ENCODE results near the gene GLYR1.

The GLYR1 gene

DNA sequence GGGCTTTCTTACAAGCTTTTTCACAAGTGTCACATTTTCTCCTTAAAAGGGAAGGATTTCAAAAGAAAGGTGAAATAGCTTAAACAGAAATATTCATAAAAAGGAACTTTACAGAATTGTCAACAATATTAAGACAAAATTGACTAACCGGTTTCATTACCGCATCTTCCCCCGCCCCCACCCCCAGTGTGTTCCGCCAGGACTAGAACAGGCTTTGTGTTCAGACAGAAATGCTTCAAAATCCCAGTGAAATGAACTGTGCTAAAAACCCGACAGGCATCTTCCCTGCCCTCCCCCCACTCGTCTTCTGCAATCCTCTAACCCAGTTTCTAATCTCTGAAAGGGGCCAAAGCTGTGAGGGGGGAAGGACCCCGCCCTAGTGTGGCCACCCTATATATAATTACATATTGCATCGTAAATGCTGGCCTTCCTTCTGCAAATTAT, 43.7 kb downstream of the GLYR1 start:
- peak; percentile 32 for DNase-seq

DNA sequence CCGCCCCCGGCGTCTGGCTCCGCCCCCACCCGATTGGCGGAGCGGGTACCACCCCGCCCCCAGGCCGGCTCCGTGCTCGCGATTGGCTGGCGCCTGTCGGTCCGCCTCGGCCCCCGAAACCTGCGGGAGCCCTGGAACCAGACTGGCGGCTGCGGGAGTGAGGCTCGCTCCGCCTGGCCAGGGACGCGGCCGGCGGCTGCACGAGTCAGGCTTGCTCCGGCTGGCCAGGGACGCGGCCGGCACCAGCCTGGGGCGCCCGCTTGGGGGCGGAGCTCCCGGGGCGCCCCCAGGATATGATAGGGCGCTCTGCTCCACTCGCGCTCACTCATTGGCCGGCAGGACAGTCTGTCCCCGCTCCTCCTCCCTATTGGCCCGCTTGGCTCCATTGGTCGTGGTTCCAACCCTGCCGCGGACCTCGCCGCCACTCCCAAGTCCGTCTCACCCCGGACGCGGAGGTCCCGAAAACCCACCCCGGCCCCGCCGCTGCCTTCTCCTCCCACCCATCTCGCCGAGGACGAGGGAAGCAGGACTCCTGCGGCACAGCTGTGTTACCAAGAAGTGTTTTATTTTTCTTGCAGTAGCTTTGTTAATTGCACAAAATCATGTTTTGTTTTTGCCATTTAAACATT, 44.3 kb downstream of the GLYR1 start:
- DNase-seq, result peak; percentile 97

DNA sequence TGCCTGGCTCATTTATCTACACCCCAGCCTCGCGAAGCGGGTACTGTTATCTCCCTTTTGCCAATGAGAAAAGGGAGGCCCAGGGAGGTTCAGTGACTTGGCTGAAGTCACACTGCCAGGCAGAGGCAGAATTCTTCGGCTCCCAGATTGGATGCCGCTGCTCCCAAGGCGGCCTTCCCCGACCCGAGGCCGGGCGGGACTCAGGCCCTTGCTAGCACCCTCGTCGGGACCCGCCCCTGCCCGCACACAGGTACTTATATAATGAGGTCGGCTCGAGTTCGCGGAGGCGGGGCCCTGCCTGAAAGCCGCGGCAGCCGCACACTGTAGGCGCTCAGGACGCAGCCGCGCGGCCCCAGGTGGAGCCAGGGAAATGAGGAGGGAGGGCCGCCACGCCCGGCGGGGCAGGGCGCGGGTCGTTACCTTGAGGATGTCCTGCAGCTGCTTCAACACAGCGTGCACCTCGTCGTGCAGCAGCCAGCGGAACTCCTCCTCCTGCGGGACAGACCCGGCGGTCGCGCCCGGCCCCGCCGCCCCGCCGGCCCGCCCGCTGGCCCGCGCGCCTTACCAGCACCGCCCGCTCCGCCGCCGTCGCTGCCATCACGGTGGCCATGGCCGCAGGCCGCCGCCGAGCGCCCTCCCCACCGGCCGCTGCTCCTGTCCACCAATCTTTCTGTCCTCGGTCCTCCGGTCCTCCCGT, 45.0 kb downstream of the GLYR1 start, which contains the start of gene ROGDI:
Gene ROGDI, minus strand, starts transcription at position 672 of the 697 bp plus-strand sequence. Its CDS starts 62 bp downstream, at position 610.
- peak; percentile 47 for DNase-seq

DNA sequence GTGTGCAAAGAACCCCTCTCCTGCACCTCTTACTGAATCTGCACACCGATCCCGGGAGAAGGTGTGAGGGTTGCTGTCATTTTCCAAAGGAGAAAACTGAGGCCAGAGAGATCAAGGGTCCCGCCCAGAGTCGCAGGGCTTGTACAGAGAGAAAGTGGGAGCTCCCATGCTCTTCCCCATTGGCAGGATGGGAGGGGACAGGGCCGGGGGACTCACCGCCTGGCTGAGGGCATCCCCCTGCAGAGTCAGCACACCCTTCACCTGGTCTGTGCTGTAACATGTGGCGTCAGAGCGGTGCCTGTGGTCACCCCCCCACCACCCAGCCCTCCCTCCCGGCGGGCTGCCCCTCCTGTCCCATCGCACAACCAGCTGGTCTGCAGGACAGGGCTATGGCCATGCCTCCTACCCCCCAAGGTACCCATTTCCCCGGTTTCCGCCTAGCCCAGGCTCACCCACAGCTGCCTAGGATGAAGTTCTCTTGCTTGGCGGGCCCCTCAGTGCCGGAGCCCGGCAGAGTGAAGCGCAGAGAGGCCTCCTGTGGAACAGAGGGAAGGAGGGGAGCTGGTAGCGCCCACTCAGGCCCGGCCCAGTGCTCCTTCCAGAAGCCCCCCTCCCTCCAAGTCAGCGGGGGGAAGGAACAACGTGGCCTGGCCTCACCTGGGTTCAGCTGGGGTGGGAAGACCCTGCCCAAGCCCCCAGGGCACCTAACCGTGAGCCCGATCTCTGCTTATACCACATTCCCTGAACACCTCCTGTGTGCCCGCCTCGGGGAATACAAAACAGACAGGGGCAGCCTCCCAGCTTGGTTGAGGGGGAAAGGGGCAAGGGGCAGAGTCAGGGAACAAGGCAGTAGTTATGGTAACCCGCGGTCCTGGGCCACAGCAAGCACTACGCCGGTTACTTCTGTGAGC, 45.8 kb downstream of the GLYR1 start:
- no peak for DNase-seq

DNA sequence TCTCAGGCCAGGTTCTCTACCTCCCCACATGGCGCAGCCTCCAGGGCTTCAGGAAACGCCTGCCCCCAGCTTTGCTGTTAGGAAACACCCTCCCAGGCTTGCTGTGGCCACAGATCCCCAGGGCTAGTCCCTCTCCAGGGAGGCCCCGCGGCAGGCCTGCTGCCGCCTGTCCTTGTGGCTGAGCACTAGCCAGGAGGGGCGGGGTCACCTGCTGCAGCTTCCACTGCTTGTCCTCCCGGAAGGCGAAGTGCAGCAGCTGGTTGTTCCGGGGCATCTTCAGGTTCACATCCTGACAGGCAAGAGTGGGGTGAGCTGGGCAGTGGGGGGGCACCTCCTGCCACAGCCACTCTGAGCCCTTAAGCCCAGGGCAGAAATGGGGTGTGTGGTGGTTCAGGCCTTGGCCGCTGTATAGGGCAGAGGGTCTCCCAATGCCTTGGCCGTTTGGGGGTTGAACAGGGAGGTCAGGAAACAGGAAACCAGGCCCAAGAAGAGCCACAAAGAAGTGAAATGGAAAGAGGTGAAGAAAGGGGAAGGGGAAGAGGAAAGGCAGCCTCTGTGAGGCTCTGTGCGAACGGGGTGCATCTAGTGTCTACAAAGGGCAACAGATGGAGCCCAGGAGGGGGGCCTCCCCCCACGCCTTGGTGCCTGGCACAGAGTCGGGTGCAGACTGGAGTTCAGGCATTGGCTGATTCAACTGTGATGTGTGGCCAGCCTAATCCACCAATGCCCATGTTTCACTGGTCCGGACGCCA, 46.6 kb downstream of the GLYR1 start:
- DNase-seq, result peak; percentile 83

DNA sequence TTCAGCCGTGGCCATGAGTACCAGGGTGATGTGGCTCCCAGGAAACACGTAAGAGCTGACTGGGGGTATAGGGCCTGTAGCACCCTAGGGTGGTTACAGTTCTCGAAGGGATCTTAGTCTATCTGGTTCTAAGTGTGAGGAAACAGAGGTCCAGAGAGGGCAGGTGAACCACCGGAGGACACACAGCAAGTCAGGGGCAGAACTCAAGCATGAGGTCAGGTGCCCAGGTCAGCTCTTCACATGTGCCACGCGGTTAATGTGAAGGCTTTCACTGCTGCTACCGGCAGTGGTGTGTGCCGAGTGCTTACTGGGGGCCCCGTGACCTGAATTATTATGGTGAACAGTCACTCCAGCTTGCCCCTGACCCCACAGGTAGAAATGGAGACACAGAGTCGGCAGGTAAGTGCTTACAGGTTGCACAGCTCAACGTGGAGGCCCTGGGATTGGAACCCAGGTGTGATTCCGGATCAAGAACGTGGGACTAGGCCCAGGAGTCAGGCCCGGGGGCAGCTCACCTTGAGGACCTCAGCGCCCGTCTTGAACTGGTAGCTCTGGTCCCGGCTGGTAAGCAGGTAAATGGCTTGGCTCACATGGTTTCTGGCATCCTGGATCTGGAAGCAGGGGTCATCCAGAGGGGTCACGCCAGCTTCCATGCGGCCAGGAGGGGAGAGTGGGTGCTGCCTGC, 47.8 kb downstream of the GLYR1 start:
- no peak for DNase-seq

DNA sequence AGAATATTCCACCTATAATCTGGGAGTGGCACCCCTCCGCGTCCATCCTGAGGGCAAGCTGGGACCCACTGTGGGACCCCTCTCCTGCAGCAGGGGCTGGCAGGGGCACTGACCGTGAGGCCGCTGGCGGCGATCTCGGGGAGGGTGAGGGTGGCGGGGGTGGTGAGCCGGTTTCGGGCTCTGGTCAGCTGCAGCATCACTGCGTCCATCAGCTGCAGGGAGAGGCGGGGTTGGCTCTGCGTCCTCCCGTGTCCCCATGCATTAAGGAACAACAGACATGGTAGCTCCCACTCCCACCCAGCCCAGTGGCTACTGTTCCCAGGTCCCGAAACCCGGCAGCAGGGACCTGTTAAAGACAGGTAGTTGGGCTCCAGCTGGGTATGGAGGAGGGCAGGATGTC, 48.6 kb downstream of the GLYR1 start:
- no peak for DNase-seq

DNA sequence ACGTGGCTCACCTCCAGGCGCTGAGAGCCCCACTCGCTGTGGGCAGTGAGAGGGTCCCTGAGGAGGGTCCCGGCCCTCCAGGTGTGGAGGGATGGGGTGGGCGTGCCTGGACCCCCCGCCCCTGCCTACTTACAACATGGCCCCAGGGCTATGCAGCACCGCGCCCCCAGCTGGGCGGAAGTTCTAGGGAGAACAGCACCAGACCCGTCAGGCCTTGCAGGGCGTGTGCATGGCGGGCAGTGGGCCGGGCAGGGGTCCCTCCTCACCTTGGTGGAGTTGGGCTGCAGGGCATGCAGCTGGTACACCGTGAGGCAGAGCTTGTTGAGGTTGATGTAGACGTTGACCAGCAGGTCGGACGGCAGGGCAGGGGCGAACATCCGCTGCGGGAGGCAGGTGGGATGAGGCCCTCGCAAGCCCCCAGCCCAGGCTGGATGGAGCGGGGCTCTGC, 49.3 kb downstream of the GLYR1 start:
- DNase-seq, result no peak

DNA sequence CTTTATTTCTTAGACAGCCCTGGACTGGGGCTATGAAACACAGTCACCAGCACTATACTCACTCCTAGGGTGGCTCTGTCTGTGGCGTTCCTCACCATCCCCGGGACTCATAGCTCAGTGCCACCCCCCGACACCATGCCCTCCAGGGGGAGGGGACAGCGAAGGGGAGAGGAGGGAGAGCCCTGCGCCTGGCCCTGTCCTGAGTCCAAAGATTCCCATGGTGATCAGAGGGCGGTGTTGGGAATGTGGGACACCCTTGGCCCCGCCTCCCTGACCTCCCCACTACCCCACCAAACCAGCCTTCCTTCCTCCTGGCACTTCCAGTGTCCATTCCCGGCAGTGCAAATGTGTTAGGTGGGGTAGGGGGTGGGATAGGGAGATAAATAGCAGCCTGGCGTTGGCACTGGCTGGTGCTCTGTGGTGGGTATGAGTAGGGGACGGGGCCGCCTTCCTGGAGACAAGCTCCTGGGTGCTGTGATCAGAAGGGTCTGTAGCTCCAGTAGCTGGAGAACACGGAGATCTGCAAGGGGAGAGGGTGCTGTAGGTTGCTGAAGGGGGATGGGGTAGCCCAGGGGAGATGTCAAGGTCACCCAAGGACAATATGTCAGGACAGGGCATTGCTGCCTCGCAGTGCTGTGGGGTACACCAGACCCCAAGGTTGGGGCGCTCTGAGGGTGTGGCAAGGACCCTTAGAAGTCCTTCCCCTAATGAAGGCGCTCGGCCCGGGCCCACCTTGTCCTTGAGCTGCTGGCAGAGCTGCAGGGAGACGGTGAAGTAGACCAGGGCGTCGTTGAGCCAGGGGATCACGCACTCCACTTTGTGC, 49.9 kb downstream of the GLYR1 start:
- DNase-seq, result no peak

DNA sequence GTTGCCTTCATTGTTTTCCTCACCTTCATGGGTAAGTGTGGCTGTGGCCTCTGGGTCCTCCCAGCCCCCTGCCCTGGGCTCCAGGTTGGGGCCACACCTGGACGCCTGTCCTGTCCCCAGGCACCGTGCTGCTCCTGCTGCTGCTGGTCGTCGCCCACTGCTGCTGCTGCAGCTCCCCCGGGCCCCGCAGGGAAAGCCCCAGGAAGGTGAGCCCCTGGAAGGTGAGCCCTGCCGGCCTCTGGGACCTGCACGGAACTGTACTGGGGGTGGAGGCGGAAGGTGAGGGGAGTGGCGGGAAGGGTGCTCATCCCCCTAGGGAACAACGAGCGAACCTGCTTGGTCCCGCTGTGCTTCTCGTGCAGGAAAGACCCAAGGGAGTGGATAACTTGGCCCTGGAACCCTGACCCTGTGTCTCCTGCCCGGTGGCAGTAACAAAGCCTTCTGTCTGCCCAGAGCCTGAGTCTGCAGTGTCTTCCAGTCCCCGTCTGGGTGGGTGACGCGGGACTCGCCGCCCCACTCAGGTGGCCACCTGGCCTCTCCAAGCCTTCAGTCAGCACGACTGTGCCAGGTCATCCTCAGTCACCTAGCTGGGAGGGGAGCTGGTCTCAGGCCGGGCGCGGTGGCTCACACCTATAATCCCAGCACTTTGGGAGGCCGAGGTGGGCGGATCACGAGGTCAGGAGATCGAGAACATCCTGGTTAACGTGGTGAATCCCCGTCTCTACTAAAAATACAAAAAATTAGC, 51.1 kb downstream of the GLYR1 start:
- no peak for DNase-seq

DNA sequence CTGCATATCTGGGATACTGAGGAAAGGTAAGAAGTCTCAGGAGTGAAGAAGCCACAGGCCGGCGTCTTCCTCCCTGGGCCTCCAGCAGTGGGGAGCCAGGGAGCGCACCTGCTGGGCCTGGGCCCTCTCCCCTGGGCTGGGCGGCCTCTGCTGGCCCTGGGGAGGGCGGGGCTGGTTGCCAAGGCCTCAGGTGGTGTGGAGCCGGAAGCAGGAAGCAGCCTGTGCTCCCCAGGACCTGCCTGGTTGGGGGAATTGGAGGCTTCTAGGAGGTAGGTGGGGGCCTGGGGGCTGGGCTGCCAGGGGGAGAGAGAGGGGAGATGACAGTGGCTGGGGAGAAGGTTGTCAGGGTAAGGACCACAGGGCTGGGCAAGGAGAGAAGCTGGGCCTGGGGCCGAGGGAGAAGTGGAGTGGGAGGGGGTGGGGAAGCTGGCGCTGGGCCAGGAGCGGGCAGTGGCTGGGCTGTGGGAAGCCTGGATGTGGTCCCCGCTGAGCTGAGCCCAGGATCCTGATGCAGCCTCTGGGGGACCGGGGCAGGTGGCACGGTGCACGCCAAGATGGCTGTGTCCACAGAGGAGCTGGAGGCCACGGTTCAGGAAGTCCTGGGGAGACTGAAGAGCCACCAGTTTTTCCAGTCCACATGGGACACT, 51.8 kb downstream of the GLYR1 start, which contains the start of gene SMIM22:
Gene SMIM22, plus strand, starts transcription at position 189 of the 647 bp plus-strand sequence. Its CDS starts 366 bp downstream, at position 555.
- DNase-seq, result no peak

DNA sequence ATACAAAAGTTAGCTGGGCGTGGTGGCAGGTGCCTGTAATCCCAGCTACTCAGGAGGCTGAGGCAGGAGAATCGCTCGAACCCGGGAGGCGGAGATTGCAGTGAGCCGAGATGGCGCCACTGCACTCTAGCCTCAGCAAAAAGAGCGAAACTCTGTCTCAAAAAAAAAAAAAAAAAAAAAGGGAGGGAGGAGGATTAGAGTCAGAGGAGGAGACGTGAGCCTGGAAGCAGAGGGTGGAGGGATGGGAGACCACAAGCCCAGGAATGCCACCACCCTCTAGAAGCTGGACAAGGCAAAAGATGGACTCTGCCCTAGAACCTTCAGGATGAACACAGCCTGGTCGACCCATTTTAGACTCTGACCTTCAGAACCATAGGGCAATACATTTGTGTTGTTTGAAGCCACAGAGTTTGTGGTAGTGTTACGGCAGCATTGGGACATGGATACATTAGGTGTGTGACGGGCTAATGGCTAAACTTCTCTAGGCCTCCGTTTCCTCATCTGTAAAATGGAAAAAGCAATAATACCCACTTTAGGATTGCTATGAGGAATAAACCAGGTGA, 54.1 kb downstream of the GLYR1 start:
- no peak for DNase-seq

DNA sequence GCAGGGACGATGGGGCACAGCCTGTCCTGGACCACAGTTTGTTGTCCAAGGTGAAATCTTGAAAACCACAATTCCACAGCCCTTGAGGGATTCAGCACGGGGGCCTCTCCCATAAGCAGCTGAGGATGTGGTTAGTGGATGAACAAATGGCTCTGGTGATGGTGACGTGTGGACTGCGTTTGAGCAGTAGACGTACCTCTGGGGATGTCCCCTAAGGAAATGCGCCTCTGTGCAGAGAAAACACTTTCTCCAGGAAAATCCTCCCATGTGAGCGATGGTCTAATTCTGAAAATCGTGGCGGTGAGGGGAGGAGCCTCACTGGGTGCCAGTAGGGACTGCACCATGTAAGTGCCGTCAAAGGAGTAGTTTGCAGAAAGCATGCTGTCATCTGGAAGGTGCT, 56.2 kb downstream of the GLYR1 start:
- no peak for DNase-seq

DNA sequence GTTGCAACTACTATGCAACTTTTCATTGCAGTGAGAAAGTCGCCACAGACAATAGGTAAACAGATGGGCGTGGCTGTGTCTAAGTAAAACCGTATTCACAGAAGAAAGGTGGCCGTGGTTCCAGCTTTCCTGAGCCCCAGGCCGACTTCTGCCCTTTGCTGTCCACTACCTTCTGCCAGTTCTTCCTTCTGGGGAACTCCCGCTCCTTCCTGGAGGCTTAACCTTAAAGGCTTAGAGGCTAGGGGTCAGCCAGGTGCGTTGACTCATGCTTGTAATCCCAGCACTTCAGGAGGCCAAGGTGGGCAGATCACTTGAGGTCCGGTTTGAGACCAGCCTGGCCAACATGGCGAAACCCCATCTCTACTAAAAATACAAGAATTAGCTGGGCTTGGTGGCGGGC, 56.8 kb downstream of the GLYR1 start:
- no peak for DNase-seq

DNA sequence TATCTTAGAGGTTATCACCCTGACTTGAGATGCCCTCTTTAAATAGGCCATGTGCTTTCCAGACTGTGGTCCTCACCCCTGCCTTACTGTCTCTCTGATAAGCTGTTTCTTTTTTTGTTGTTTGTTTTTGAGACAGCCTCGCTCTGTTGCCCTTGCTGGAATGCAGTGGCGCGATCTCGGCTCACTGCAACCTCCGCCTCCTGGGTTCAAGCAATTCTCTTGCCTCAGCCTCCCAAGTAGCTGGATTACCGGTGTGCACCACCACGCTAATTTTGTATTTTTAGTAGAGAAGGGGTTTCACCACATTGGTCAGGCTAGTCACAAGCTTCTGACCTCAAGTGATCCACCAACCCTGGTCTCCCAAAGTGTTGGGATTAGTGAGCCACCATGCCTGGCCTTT, 58.2 kb downstream of the GLYR1 start:
- no peak for DNase-seq

DNA sequence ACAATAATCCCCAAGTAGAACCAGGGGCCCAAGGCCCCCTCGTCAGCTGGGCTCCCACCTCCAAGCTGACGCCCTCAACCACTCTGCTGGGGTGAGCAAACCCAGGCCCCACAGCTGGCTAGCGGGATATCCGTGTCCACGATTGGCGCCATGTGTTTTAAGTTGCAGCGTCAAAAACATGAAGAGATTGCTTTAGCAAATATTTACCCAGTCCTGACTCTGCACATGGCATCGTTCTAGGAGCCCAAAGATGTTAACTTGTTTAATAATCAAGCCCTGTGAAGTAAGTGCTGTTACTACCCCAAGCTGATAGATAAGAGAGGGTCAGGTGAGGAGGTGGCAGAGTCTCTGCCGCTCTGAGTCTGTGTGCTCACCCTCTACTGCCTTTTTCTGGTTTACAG, 58.6 kb downstream of the GLYR1 start:
- no peak for DNase-seq

DNA sequence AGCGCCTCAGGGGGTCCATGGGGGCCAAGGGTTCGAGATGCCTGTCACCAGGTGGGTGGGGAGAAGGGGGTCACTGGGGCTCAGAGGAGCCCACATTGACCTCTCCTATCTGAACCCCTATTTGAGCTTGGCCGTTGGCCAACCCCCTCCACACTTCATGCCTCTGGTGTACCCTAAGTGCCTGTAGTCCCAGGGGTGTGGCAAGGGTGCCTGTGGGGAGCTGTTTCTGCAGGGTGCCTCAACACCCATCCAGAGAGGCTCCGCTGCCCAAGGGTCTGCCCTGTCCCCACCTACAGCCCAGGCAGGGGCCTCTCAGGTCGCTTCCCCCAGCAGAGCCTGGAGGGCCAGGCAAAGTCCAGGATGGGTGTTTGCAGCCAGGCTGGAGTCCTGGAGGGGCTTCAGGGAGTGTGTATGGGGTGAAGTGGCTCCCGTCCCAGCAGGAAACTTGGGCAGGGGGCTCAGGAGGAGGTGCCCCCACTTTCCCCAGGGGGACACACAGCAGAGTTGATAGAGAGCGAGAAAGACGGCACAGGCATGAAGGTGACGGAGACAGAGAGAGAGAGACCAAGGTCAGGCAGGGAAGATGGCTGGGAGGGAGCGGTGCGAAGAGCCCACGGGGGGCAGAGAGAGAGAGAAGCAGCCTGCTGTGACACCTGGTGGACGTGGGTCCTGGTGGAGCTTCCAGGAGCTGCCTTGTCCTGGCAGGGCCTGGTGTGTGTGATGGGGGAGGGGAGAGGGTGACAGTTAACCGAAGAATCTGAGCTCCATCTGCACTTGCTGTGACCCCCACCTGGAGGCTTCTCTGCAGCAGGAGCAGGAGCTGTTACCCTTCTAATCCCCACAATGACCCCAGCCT, 59.2 kb downstream of the GLYR1 start, which contains the start of gene SEPTIN12:
Gene SEPTIN12, minus strand, starts transcription at position 719 of the 856 bp plus-strand sequence. Its CDS starts 700 bp downstream, at position 19.
- DNase-seq, result no peak

DNA sequence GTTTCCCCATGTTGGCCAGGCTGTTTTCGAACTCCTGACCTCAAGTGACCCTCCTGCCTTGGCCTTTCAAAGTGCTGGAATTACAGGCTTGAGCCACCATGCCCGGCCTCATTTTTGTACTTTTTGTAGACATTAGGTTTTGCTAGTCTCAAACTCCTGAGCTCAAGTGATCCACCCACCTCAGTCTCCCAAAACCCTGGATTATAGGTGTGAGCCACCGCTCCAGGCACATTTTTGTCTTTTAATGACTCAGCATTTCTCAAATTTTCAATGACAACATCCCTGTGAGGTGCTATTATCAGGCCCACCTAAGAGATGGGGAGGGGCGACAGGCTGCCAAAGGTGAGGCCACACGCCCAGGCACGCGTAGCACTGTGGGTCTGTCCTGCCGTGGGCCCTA, 60.0 kb downstream of the GLYR1 start:
- DNase-seq, result no peak

Measured in midbrain (tissue), 1 donor.